ENCODE data around the gene MVD. TPM values are rescaled to one million over a fixed set of nuclear protein-coding genes. Genes with fewer than 3 reads are reported as not detected.
A peak's percentile ranks its signal among the peaks of the same experiment; 100 is the strongest.

The MVD gene
- total and polyA plus RNA-seq, 2 of the 13 experiments (the other 11 are each of a cell fraction or from before 2014, with no cell fraction given), result 28.1 to 187 TPM

DNA sequence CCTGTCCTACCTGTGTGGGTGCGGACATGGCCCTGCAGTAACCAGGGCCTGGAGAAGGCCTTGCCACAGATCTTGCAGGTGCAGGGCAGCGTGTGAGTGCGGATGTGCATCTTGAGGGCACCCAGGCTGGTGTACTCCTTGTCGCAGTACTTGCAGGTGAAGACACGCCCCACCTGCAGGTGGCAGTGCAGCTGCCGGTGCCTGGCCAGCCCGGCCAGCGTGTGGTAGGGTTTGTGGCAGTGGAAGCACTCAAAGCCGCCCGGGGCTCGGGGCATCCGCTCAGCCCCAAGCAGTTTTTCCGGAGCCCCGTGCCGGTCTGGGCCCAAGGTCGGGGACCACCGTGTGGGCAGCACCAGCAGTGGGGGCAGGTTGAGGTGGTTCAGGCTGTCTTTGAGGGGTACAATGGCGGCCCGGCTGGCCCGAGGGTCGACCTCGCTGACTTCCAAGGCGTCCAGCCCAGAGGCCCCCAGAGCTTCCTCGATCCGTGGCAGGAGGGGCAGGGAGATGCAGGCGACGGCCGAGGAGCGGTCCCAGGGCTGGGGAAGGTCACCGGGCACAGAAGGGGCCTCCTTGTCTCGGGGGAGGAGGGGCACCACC, 18.3 kb upstream of the MVD start (continued):
- TF ChIP-seq ZBTB46 (CRISPR knock-in tag; IDR thresholded peaks at IDR 0.05; ENCODE audit: borderline replicate concordance) (no peak), MXD4 (CRISPR knock-in tag; IDR thresholded peaks at IDR 0.05) (no peak; the same call in 1 of the 2 replicates), DPF2 (CRISPR knock-in tag; IDR thresholded peaks at IDR 0.05; ENCODE audit: borderline replicate concordance, low read depth) (no peak), ZNF543 (CRISPR knock-in tag; IDR thresholded peaks at IDR 0.05) (peak; percentile 37; the same call in 1 of the 2 replicates), ZNF430 (CRISPR knock-in tag; IDR thresholded peaks at IDR 0.05) (peak; percentile 66; the same call in 1 of the 2 replicates), NRL (CRISPR knock-in tag; IDR thresholded peaks at IDR 0.05; ENCODE audit: borderline replicate concordance) (peak; percentile 20; the same call in 1 of the 2 replicates), MAX (IDR thresholded peaks at IDR 0.05) (peak; percentile 66), ZNF337 (CRISPR knock-in tag; IDR thresholded peaks at IDR 0.05; ENCODE audit: borderline replicate concordance, low read depth) (no peak), UBTF (CRISPR knock-in tag; IDR thresholded peaks at IDR 0.05) (peak; percentile 68; the same call in 1 of the 2 replicates), ZSCAN29 (CRISPR knock-in tag; conservative IDR thresholded peaks at IDR 0.05) (no peak; the same call in 1 of the 2 replicates), ZNF317 (CRISPR knock-in tag; IDR thresholded peaks at IDR 0.05) (0 out of 2 replicates have a peak, but pooled peaks have one; percentile 22), HIVEP1 (CRISPR knock-in tag; IDR thresholded peaks at IDR 0.05) (peak; percentile 49), ZNF253 (CRISPR knock-in tag; IDR thresholded peaks at IDR 0.05; ENCODE audit: borderline replicate concordance) (no peak), ERF (CRISPR knock-in tag; IDR thresholded peaks at IDR 0.05) (peak; percentile 51; the same call in 1 of the 2 replicates), ZNF687 (CRISPR knock-in tag; IDR thresholded peaks at IDR 0.05) (peak; percentile 61), SOX6 (IDR thresholded peaks at IDR 0.05) (no peak), SOX6 (CRISPR knock-in tag; IDR thresholded peaks at IDR 0.05) (peak; percentile 47; the same call in 1 of the 2 replicates), GZF1 (CRISPR knock-in tag; IDR thresholded peaks at IDR 0.05) (no peak), KDM2A (CRISPR knock-in tag; IDR thresholded peaks at IDR 0.05; ENCODE audit: borderline replicate concordance, low read depth) (peak; percentile 97), GATAD2A (CRISPR knock-in tag; IDR thresholded peaks at IDR 0.05) (peak; percentile 35; the same call in 1 of the 2 replicates)
- TF ChIP-seq, protein P1, sequence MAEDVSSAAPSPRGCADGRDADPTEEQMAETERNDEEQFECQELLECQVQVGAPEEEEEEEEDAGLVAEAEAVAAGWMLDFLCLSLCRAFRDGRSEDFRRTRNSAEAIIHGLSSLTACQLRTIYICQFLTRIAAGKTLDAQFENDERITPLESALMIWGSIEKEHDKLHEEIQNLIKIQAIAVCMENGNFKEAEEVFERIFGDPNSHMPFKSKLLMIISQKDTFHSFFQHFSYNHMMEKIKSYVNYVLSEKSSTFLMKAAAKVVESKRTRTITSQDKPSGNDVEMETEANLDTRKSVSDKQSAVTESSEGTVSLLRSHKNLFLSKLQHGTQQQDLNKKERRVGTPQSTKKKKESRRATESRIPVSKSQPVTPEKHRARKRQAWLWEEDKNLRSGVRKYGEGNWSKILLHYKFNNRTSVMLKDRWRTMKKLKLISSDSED (CRISPR knock-in tag; IDR thresholded peaks at IDR 0.05), result no peak

Measured in HepG2 (cell line).